ENCODE data around the gene PODXL2.

Gene PODXL2

GRCh38 chr3:127632035-127632820 lies 3.2 kb downstream of the PODXL2 start:
- no peak for DNase-seq (ENCODE audit: low spot score)

GRCh38 chr3:127634653-127635052 lies 5.7 kb downstream of the PODXL2 start:
- DNase-seq (ENCODE audit: low spot score) = no peak
- no peak for TF ChIP-seq CTCF (IDR thresholded peaks at IDR 0.05; ENCODE audit: extremely low read depth, missing control alignments)

More at GRCh38 chr3:127632035-127632820, 3.2 kb downstream of the PODXL2 start:
- no peak for TF ChIP-seq CTCF (IDR thresholded peaks at IDR 0.05; ENCODE audit: extremely low read depth, missing control alignments)

GRCh38 chr3:127637546-127637945 lies 8.6 kb downstream of the PODXL2 start:
- TF ChIP-seq CTCF (IDR thresholded peaks at IDR 0.05; ENCODE audit: extremely low read depth, missing control alignments) = no peak
- no peak for DNase-seq (ENCODE audit: low spot score)

- DNase-seq (ENCODE audit: low spot score) = no peak
Measured at GRCh38 chr3:127637971-127638370, 9.0 kb downstream of the PODXL2 start.

GRCh38 chr3:127639173-127640041 lies 10.4 kb downstream of the PODXL2 start:
- TF ChIP-seq CTCF (IDR thresholded peaks at IDR 0.05; ENCODE audit: extremely low read depth, missing control alignments) = no peak
- no peak for DNase-seq (ENCODE audit: low spot score)

More at GRCh38 chr3:127637971-127638370, 9.0 kb downstream of the PODXL2 start:
- TF ChIP-seq CTCF (IDR thresholded peaks at IDR 0.05; ENCODE audit: extremely low read depth, missing control alignments) = no peak

GRCh38 chr3:127640042-127640355 lies 11.0 kb downstream of the PODXL2 start:
- TF ChIP-seq CTCF (IDR thresholded peaks at IDR 0.05; ENCODE audit: extremely low read depth, missing control alignments) = no peak
- no peak for DNase-seq (ENCODE audit: low spot score)

Data from GM20000 (cell line).